IMR-90 (cell line): ENCODE data around the gene BAHD1. TPM values are rescaled to one million over a fixed set of nuclear protein-coding genes. Genes with fewer than 3 reads are reported as not detected.

Source experiments
- ATAC-seq: fragments of 200-7000 bp; cut with Tn5 transposase; 2 replicates; pipeline ENCODE4 v1.9.1; 2020; ENCODE audit warnings: low read depth, mild to moderate bottlenecking, moderate library complexity
- BruUV-seq: library from RNA; stranded (reverse); fragments of 400-500 nt; replicated peaks from 2 replicates; lab custom pipeline; 2021; lab: Mats Ljungman, UMichigan
- CTCF ChIA-PET: fragments of 300-600 bp; formaldehyde crosslinking; extraction: SDS; loops from one replicate; lab custom pipeline; 2021; ENCODE audit warnings: antibody characterized with exemption; lab: Yijun Ruan, JAX
- POLR2A ChIA-PET: fragments of 300-600 bp; sonication (Branson Sonifier 250); formaldehyde crosslinking; loops from one replicate; lab custom pipeline; 2022; ENCODE audit warnings: antibody characterized with exemption; ENCODE audit not compliant: unreplicated experiment; lab: Charles Lee
- DNase-seq: peaks from one replicate; pipeline ENCODE4 v3.0.0; 2013
- H2AFZ ChIP-seq: replicated peaks from 2 replicates; pipeline ENCODE3; 2013; ENCODE audit warnings: low read length, mild to moderate bottlenecking; ENCODE audit not compliant: poor library complexity
- H2AK5ac ChIP-seq: 2 replicates; pipeline ENCODE4 v1.6.1; 2013; ENCODE audit warnings: low read depth, low read length, inconsistent platforms
- H2AK9ac ChIP-seq: replicated peaks from 2 replicates; pipeline ENCODE3; 2013; ENCODE audit warnings: mild to moderate bottlenecking, low read depth, low read length, moderate library complexity; ENCODE audit not compliant: poor library complexity
- H2BK120ac ChIP-seq: 2 replicates; pipeline ENCODE4 v1.6.1; 2013; ENCODE audit warnings: low read depth, low read length, inconsistent platforms
- H2BK15ac ChIP-seq: 3 replicates; pipeline ENCODE4 v1.6.1; 2013; ENCODE audit warnings: low read depth, low read length, inconsistent platforms
- H2BK20ac ChIP-seq: 2 replicates; pipeline ENCODE4 v1.6.1; 2013; ENCODE audit warnings: low read depth, mild to moderate bottlenecking, inconsistent platforms, low read length, moderate library complexity
- H2BK5ac ChIP-seq: 2 replicates; pipeline ENCODE4 v1.6.1; 2013; ENCODE audit warnings: mild to moderate bottlenecking, low read depth, low read length, inconsistent platforms; ENCODE audit not compliant: poor library complexity, severe bottlenecking
- H3K14ac ChIP-seq: replicated peaks from 2 replicates; pipeline ENCODE4 v1.6.1; 2013; ENCODE audit warnings: low read depth, low read length, inconsistent platforms
- H3K18ac ChIP-seq: 2 replicates; pipeline ENCODE4 v1.6.1; 2013; ENCODE audit warnings: low read depth, low read length, control low read depth
- H3K23ac ChIP-seq: 2 replicates; pipeline ENCODE4 v1.6.1; 2013; ENCODE audit warnings: low read depth, low read length, inconsistent platforms
- H3K27ac ChIP-seq: 2 replicates; pipeline ENCODE4 v1.5.1; 2013; ENCODE audit warnings: mild to moderate bottlenecking, control low read depth, low read length; ENCODE audit not compliant: insufficient read depth
- H3K27me3 ChIP-seq: 2 replicates; pipeline ENCODE4 v1.6.1; 2013; ENCODE audit warnings: low read length; ENCODE audit not compliant: control insufficient read depth, insufficient read depth
- H3K36me3 ChIP-seq: 2 replicates; pipeline ENCODE4 v1.6.1; 2013; ENCODE audit warnings: low read length, mixed read lengths; ENCODE audit not compliant: control insufficient read depth, insufficient read depth
- H3K4ac ChIP-seq: 2 replicates; pipeline ENCODE4 v1.6.1; 2013; ENCODE audit warnings: low read depth, low read length, inconsistent platforms
- H3K4me1 ChIP-seq: 2 replicates; pipeline ENCODE4 v1.6.1; 2013; ENCODE audit warnings: low read length, mixed read lengths; ENCODE audit not compliant: control insufficient read depth, insufficient read depth
- H3K4me2 ChIP-seq: 2 replicates; pipeline ENCODE4 v1.6.1; 2013; ENCODE audit warnings: low read depth, mild to moderate bottlenecking, control low read depth, low read length, moderate library complexity
- H3K4me3 ChIP-seq: 2 replicates; pipeline ENCODE4 v1.5.1; 2013; ENCODE audit warnings: low read depth, mild to moderate bottlenecking, control low read depth, low read length, moderate library complexity; ENCODE audit not compliant: insufficient read depth
- H3K56ac ChIP-seq: 2 replicates; pipeline ENCODE4 v1.6.1; 2013; ENCODE audit warnings: low read length, inconsistent platforms; ENCODE audit not compliant: insufficient read depth; ENCODE audit errors: extremely low read depth
- H3K79me1 ChIP-seq, 2 experiments: 2 replicates each; pipeline ENCODE4 v1.6.1; 2013; ENCODE audit warnings: low read length in 2 of 2, inconsistent platforms in 1 of 2, low read depth in 1 of 2
- H3K9ac ChIP-seq: 2 replicates; pipeline ENCODE4 v1.6.1; 2013; ENCODE audit warnings: low read depth, low read length, control low read depth
- H3K9me1 ChIP-seq: 2 replicates; pipeline ENCODE4 v1.6.1; 2013; ENCODE audit warnings: low read length, inconsistent platforms; ENCODE audit not compliant: insufficient read depth
- H3K9me3 ChIP-seq: 2 replicates; pipeline ENCODE4 v1.6.1; 2013; ENCODE audit warnings: low read length; ENCODE audit not compliant: control insufficient read depth, insufficient read depth
- H4K20me1 ChIP-seq: 2 replicates; pipeline ENCODE4 v1.6.1; 2013; ENCODE audit warnings: low read length, inconsistent platforms; ENCODE audit not compliant: insufficient read depth
- H4K5ac ChIP-seq: 2 replicates; pipeline ENCODE4 v1.6.1; 2013; ENCODE audit warnings: mild to moderate bottlenecking, low read depth, low read length, control low read depth
- H4K8ac ChIP-seq, 2 experiments: 2 replicates each; pipeline ENCODE4 v1.6.1; 2013; ENCODE audit warnings: low read depth in 2 of 2, low read length in 2 of 2, control low read depth in 1 of 2, inconsistent platforms in 1 of 2
- H4K91ac ChIP-seq: 2 replicates; pipeline ENCODE4 v1.6.1; 2013; ENCODE audit warnings: low read depth, low read length, inconsistent platforms; ENCODE audit not compliant: insufficient read depth
- BHLHE40 ChIP-seq: fragments of 150-350 bp; IDR thresholded peaks from 2 replicates; pipeline ENCODE4 v1.6.1; 2016; ENCODE audit warnings: mild to moderate bottlenecking, low read depth, low read length
- CEBPB ChIP-seq: IDR thresholded peaks from 2 replicates; pipeline ENCODE4 v1.6.1; 2012; ENCODE audit warnings: low read depth, low read length, improper control_type of control experiment
- CHD1 ChIP-seq: IDR thresholded peaks from 2 replicates; pipeline ENCODE4 v1.6.1; 2012; ENCODE audit warnings: low read depth, low read length, improper control_type of control experiment
- FOS ChIP-seq: fragments of 150-350 bp; IDR thresholded peaks from 2 replicates; pipeline ENCODE4 v1.6.1; 2016; ENCODE audit warnings: low read depth, low read length
- MAFK ChIP-seq: IDR thresholded peaks from 2 replicates; pipeline ENCODE4 v1.6.1; 2012; ENCODE audit warnings: low read depth, low read length, improper control_type of control experiment
- MAZ ChIP-seq: IDR thresholded peaks from 2 replicates; pipeline ENCODE4 v1.6.1; 2012; ENCODE audit warnings: low read depth, mild to moderate bottlenecking, low read length, improper control_type of control experiment, moderate library complexity, borderline replicate concordance
- MXI1 ChIP-seq: IDR thresholded peaks from 2 replicates; pipeline ENCODE4 v1.6.1; 2012; ENCODE audit warnings: low read depth, mild to moderate bottlenecking, low read length, moderate library complexity, borderline replicate concordance
- NFE2L2 ChIP-seq: fragments of 150-350 bp; IDR thresholded peaks from 2 replicates; pipeline ENCODE4 v1.6.1; 2016; ENCODE audit warnings: low read depth, mild to moderate bottlenecking, low read length
- POLR2A ChIP-seq: IDR thresholded peaks from 2 replicates; pipeline ENCODE4 v1.6.1; 2012; ENCODE audit warnings: mild to moderate bottlenecking, low read depth, low read length
- RAD21 ChIP-seq: IDR thresholded peaks from 2 replicates; pipeline ENCODE4 v1.6.1; 2012; ENCODE audit warnings: low read length, improper control_type of control experiment
- RCOR1 ChIP-seq: IDR thresholded peaks from 2 replicates; pipeline ENCODE4 v1.6.1; 2012; ENCODE audit warnings: mild to moderate bottlenecking, low read length, improper control_type of control experiment; ENCODE audit not compliant: insufficient replicate concordance
- RFX5 ChIP-seq: IDR thresholded peaks from 2 replicates; pipeline ENCODE4 v1.8.0; 2012; ENCODE audit warnings: low read depth, mild to moderate bottlenecking, low read length, moderate library complexity
- SMC3 ChIP-seq: fragments of 150-350 bp; IDR thresholded peaks from 2 replicates; pipeline ENCODE4 v1.6.1; 2016; ENCODE audit warnings: low read depth, mild to moderate bottlenecking, antibody characterized with exemption, low read length, moderate library complexity
- WGBS, 2 experiments: methylation state at CpG; one replicate each; pipeline versions ENCODE4 v1.1.5 to v1.1.7; 2013; ENCODE audit warnings: missing lambda C conversion rate in 2 of 2; ENCODE audit not compliant: insufficient read length in 1 of 2; ENCODE audit errors: extremely low coverage in 2 of 2; 5-methylcytosine and 5-hydroxymethylcytosine counted together
- dilution Hi-C: fragments of 300-500 bp; cut with HindIII; formaldehyde crosslinking; loops from one replicate; pipeline ENCODE4 v1.14.3; 2018; ENCODE audit warnings: low sequenced_read_pairs; ENCODE audit not compliant: unreplicated experiment
- in situ Hi-C: fragments of 300-500 bp; cut with MboI; formaldehyde crosslinking; loops from 3 replicates; pipeline ENCODE4 v1.14.3; 2019; ENCODE audit warnings: low sequenced_read_pairs, inconsistent platforms, mixed read lengths
- intact Hi-C: fragments of 100-400 bp; cut with micrococcal nuclease; formaldehyde crosslinking; loops from 2 replicates; pipeline ENCODE4 v1.10.0; 2022
- polyA plus RNA-seq, 3 experiments: library from polyadenylated mRNA; depleted of rRNA; stranded (reverse); fragments of >200 nt; gene quantifications; 2 replicates each; pipeline ENCODE4 v1.2.3, GENCODE V29; 2012; ENCODE audit warnings: low replicate concordance in 1 of 3
- total RNA-seq: library from RNA; depleted of rRNA; stranded (reverse); fragments of >200 nt; gene quantifications from 2 replicates; pipeline ENCODE4 v1.2.3, GENCODE V29; 2012
- TF ChIP-seq, protein P1 (sequence below): fragments of 150-350 bp; IDR thresholded peaks from 2 replicates; pipeline ENCODE4 v1.6.1; 2017; ENCODE audit warnings: mild to moderate bottlenecking, antibody characterized with exemption, low read length, low read depth
- TF ChIP-seq, protein P2 (sequence below): conservative IDR thresholded peaks from 2 replicates; pipeline ENCODE4 v1.5.1; 2012; ENCODE audit warnings: mild to moderate bottlenecking, low read depth, low read length, improper control_type of control experiment
- TF ChIP-seq, protein P3 (sequence below): fragments of 150-350 bp; IDR thresholded peaks from 2 replicates; pipeline ENCODE4 v1.6.1; 2016; ENCODE audit warnings: low read depth, mild to moderate bottlenecking, low read length, moderate library complexity, borderline replicate concordance

The BAHD1 gene
- total and polyA plus RNA-seq, 2 of the 4 experiments (the other 2 are of a cell fraction) = 3.0 to 8.7 TPM

DNA sequence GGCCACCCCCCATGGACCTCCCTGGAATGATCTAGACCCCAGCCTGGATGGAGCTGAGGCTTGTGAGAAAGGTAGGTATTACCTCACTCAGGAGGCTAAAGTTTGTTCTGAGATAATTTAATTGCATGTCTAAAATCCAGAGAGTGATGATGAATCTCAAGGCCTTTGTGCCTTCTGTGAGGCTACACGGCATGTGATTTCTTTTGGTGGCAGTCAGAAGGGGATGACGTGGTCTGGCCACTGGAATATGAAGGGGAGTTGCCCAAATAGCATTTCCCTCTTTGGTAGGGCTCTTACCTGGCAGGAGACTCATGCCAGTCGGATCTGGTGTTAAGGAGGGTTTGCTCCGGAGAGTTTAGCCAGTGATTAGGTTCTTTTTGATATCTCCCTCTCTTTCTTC is 2.5 kb downstream of the BAHD1 start:
- Histone ChIP-seq H4K91ac (no peak overlapping the region), H3K4me1 (peaks cover 18% of the 10 kb centered on the region), H2BK15ac (no peak overlapping the region), H3K56ac (no peak overlapping the region), H3K4me3 (no peak overlapping the region), H2AK5ac (peak overlapping the region; percentile 16; the same call in 1 of the 2 replicates), H3K9me1 (peaks cover 13% of the 10 kb centered on the region), H4K8ac (no peak overlapping the region), H2BK120ac (no peak overlapping the region), H4K5ac (no peak overlapping the region), H2BK20ac (no peak overlapping the region), H3K18ac (no peak overlapping the region), H3K27me3 (peaks cover 20% of the 10 kb centered on the region), H3K23ac (0 out of 2 replicates have a peak overlapping the region, but pooled peaks have one; percentile 68), H3K27ac (no peak overlapping the region), H3K9ac (no peak overlapping the region), H3K4ac (no peak overlapping the region), H3K79me1 (peaks cover 19 to 53% of the 10 kb centered on the region in 2 experiments), H3K9me3 (no peaks in the 10 kb centered on the region), H3K4me2 (no peak overlapping the region), H2AK9ac (no peak overlapping the region), H4K20me1 (peaks cover 48% of the 10 kb centered on the region), H2BK5ac (no peak overlapping the region), H3K14ac (no peak overlapping the region), H3K36me3 (no peaks in the 10 kb centered on the region), H2AFZ (no peak overlapping the region)
- TF ChIP-seq FOS (no peak), CHD1 (no peak), NFE2L2 (no peak), POLR2A (no peak), MAFK (no peak), MXI1 (no peak), BHLHE40 (no peak), SMC3 (no peak), MAZ (no peak), CEBPB (no peak), RAD21 (no peak), RCOR1 (no peak), RFX5 (no peak)
- TF ChIP-seq, protein P1, sequence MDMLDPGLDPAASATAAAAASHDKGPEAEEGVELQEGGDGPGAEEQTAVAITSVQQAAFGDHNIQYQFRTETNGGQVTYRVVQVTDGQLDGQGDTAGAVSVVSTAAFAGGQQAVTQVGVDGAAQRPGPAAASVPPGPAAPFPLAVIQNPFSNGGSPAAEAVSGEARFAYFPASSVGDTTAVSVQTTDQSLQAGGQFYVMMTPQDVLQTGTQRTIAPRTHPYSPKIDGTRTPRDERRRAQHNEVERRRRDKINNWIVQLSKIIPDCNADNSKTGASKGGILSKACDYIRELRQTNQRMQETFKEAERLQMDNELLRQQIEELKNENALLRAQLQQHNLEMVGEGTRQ = no peak
- TF ChIP-seq, protein P2, sequence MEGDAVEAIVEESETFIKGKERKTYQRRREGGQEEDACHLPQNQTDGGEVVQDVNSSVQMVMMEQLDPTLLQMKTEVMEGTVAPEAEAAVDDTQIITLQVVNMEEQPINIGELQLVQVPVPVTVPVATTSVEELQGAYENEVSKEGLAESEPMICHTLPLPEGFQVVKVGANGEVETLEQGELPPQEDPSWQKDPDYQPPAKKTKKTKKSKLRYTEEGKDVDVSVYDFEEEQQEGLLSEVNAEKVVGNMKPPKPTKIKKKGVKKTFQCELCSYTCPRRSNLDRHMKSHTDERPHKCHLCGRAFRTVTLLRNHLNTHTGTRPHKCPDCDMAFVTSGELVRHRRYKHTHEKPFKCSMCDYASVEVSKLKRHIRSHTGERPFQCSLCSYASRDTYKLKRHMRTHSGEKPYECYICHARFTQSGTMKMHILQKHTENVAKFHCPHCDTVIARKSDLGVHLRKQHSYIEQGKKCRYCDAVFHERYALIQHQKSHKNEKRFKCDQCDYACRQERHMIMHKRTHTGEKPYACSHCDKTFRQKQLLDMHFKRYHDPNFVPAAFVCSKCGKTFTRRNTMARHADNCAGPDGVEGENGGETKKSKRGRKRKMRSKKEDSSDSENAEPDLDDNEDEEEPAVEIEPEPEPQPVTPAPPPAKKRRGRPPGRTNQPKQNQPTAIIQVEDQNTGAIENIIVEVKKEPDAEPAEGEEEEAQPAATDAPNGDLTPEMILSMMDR = no peak
- TF ChIP-seq, protein P3, sequence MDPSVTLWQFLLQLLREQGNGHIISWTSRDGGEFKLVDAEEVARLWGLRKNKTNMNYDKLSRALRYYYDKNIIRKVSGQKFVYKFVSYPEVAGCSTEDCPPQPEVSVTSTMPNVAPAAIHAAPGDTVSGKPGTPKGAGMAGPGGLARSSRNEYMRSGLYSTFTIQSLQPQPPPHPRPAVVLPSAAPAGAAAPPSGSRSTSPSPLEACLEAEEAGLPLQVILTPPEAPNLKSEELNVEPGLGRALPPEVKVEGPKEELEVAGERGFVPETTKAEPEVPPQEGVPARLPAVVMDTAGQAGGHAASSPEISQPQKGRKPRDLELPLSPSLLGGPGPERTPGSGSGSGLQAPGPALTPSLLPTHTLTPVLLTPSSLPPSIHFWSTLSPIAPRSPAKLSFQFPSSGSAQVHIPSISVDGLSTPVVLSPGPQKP = no peak
- dilution Hi-C loops (no loop called here), in situ Hi-C loops (no loop called here), intact Hi-C loops (loop anchor here (5.0 kb wide), 1 partner anchor 69 kb away; no protein-coding TSS in a partner anchor)
- no CpG with 5 or more reads among the region's 4 CpGs for WGBS, 2 experiments
- CTCF ChIA-PET = interaction anchor here (1.0 kb wide), 1 partner anchor 64 kb away, joined by 3 read pairs; no protein-coding TSS in a partner anchor
- POLR2A ChIA-PET = no interaction called here
- ATAC-seq (no peak), DNase-seq (no peak)
- no TSS peak for BruUV-seq
